AG09319 (cell line): ENCODE measurements around the gene P4HA2.

ENCODE experiments used
- DNase-seq: peaks from one replicate; pipeline ENCODE4 v3.0.0-alpha.2; 2010; ENCODE audit warnings: low read depth; ENCODE audit errors: extremely low read depth
- TF ChIP-seq, protein P1 (sequence below): IDR thresholded peaks from 2 replicates; pipeline ENCODE4 v1.5.1; 2011; ENCODE audit warnings: low read depth, mild to moderate bottlenecking, inconsistent platforms, low read length, moderate library complexity

Gene P4HA2

GRCh38 chr5:132271251-132272246, 43.9 kb upstream of the P4HA2 start:
- TF ChIP-seq, protein P1, sequence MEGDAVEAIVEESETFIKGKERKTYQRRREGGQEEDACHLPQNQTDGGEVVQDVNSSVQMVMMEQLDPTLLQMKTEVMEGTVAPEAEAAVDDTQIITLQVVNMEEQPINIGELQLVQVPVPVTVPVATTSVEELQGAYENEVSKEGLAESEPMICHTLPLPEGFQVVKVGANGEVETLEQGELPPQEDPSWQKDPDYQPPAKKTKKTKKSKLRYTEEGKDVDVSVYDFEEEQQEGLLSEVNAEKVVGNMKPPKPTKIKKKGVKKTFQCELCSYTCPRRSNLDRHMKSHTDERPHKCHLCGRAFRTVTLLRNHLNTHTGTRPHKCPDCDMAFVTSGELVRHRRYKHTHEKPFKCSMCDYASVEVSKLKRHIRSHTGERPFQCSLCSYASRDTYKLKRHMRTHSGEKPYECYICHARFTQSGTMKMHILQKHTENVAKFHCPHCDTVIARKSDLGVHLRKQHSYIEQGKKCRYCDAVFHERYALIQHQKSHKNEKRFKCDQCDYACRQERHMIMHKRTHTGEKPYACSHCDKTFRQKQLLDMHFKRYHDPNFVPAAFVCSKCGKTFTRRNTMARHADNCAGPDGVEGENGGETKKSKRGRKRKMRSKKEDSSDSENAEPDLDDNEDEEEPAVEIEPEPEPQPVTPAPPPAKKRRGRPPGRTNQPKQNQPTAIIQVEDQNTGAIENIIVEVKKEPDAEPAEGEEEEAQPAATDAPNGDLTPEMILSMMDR, result no peak
- no peak for DNase-seq

DNA sequence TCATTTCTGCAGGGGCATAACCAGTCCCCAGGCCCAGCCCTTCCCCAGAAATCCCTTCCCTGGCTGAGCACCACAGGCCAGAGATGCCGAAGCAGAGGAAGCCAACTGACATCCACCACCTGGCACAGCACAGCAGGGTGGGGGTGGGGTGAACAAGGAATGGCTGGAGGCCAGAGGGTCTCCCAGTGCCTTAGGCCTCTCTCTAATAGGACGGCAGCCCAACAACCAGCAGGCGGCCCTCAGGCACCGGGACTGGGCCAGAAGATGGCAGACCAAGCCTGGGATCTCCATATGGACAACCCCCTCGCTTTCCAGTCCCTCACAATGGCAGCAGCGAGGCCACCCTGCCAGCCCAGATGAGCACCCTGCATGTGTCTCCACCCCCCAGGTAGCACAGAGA, 43.1 kb upstream of the P4HA2 start:
- TF ChIP-seq, protein P1, result no peak
- no peak for DNase-seq

DNA sequence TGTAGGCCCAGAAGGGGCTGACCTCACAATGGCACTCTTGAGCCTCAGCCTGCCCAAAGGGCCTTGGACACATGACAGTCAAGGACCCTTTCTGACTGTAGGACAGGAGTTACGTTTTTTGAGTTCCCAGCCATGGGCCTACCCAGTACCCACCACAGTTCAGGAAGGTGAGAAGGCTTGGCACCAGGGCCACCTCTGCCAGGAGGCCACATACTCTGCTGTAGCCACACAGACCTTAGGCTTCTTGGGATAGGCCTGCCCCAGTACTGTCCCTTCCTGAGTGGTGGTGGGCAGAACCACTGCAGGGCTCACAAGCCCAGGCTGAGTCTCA, 42.6 kb upstream of the P4HA2 start:
- no peak for DNase-seq
- TF ChIP-seq, protein P1, result no peak

DNA sequence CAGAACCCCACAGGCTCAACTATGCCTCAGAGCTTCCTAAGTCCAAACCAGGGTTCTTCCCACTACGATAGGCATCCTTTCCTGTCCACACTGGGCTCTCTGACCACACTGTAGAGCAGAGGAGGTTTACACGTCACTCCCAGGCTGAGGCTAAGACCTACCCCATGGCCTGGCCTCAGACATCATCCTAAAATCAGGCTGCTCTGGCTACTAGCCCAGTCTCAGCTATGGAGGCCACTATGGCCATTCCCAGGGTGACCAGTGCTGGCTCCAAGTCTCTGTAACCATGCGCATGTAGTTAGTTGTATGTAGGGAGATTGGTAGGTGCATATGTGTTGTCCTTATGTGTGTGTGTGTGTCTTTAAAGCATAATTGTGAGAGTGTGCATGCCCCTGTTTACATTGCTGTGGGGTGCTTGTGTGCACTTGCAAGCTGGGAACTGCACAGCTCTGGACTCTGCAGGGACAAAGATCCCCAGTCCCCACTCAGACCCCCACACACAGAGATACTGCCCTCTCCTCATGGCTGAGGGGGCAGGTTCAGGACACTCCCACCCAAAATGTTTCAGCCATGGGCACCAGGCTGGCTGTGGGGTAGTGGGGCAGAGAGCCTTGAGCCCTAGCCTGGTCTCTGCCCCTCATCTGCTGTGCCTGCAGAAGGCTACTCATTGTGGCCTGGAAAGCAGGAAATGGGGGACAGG, 42.1 kb upstream of the P4HA2 start:
- no peak for DNase-seq
- TF ChIP-seq, protein P1, result no peak

- DNase-seq, result peak; percentile 72
- TF ChIP-seq, protein P1, result no peak
Measured at GRCh38 chr5:132268769-132269551, 41.3 kb upstream of the P4HA2 start.

- DNase-seq, result no peak
- TF ChIP-seq, protein P1, result no peak
Measured at GRCh38 chr5:132267931-132268768, 40.5 kb upstream of the P4HA2 start.
